Activated T-cell treated with anti-CD3 and anti-CD28 coated beads for 1 hour (primary cell): ENCODE results near the gene FXYD3.
"Not testable (repeated sequence)": the region's sequence is repeated elsewhere in the genome, so short reads cannot be mapped to it uniquely, and the experiment has no call there.

Source experiments
- DNase-seq: peaks from one replicate; pipeline ENCODE4 v3.0.0-alpha.2; 2020; ENCODE audit warnings: low read depth

FXYD3 gene

GRCh38 chr19:35125270-35125717 is 9.7 kb downstream of the FXYD3 start:
- DNase-seq, result no peak

GRCh38 chr19:35125749-35126623 is 10.4 kb downstream of the FXYD3 start:
- no peak for DNase-seq

- no peak for DNase-seq
Measured at GRCh38 chr19:35126624-35126959, 11.0 kb downstream of the FXYD3 start.

GRCh38 chr19:35127871-35128270 is 12.2 kb downstream of the FXYD3 start:
- DNase-seq, result no peak

- no peak for DNase-seq
Measured at GRCh38 chr19:35128398-35129057, 12.9 kb downstream of the FXYD3 start.

GRCh38 chr19:35129724-35130274 is 14.2 kb downstream of the FXYD3 start:
- not testable (repeated sequence) for DNase-seq

GRCh38 chr19:35130761-35131720 is 15.4 kb downstream of the FXYD3 start:
- DNase-seq, result no peak

- DNase-seq, result no peak
Measured at GRCh38 chr19:35132254-35132653, 16.6 kb downstream of the FXYD3 start.

GRCh38 chr19:35133826-35134225 is 18.2 kb downstream of the FXYD3 start:
- DNase-seq, result no peak

GRCh38 chr19:35134601-35135242 is 19.1 kb downstream of the FXYD3 start, which contains the start of gene LGI4:
Gene LGI4, minus strand, starts transcription at chr19:35135059. Its CDS starts 379 bp downstream, at chr19:35134680.
- DNase-seq, result no peak

- peak; percentile 50 for DNase-seq
Measured at GRCh38 chr19:35135389-35135909, 19.8 kb downstream of the FXYD3 start.

- DNase-seq, result no peak
Measured at GRCh38 chr19:35136231-35136630, 20.6 kb downstream of the FXYD3 start.

- no peak for DNase-seq
Measured at GRCh38 chr19:35136977-35137702, 21.5 kb downstream of the FXYD3 start.

- DNase-seq, result no peak
Measured at GRCh38 chr19:35138305-35138892, 22.8 kb downstream of the FXYD3 start, which contains the start of gene FXYD1. Gene FXYD1, plus strand, starts transcription at chr19:35138824. Its CDS starts 1,256 bp downstream, at chr19:35140080.

- DNase-seq, result no peak
Measured at GRCh38 chr19:35140207-35140961, 24.8 kb downstream of the FXYD3 start.

- peak; percentile 98 for DNase-seq
Measured at GRCh38 chr19:35140962-35141836, 25.6 kb downstream of the FXYD3 start.

GRCh38 chr19:35141837-35142605 is 26.4 kb downstream of the FXYD3 start:
- no peak for DNase-seq
